Panc1 (cell line): ENCODE data around the gene ADCY1. TPM values are rescaled to one million over a fixed set of nuclear protein-coding genes. Genes with fewer than 3 reads are reported as not detected.

Experiments
- ATAC-seq: fragments of 200-7000 bp; cut with Tn5 transposase; 2 replicates; pipeline ENCODE4 v1.9.1; 2020; ENCODE audit warnings: mild to moderate bottlenecking, moderate library complexity
- BruUV-seq: library from RNA; stranded (reverse); fragments of 400-500 nt; replicated peaks from 2 replicates; lab custom pipeline; 2021; lab: Mats Ljungman, UMichigan
- CTCF ChIA-PET: fragments of 300-600 bp; sonication (Branson Sonifier 250); formaldehyde crosslinking; loops from one replicate; lab custom pipeline; 2022; ENCODE audit warnings: antibody characterized with exemption; lab: Charles Lee
- POLR2A ChIA-PET: fragments of 300-600 bp; sonication (Branson Sonifier 250); formaldehyde crosslinking; loops from one replicate; lab custom pipeline; 2022; ENCODE audit warnings: antibody characterized with exemption; lab: Charles Lee
- DNase-seq: peaks from one replicate; pipeline ENCODE4 v3.0.0-alpha.2; 2010; ENCODE audit warnings: low read depth, low spot score
- H3K27ac ChIP-seq: 2 replicates; pipeline ENCODE4 v1.5.1; 2011; ENCODE audit warnings: mild to moderate bottlenecking, low read length, inconsistent platforms
- H3K27me3 ChIP-seq: fragments of 200-500 bp; sonication (Bioruptor generic); 2 replicates; pipeline ENCODE4 v1.6.0; 2014; ENCODE audit warnings: low read length, inconsistent platforms; ENCODE audit not compliant: control insufficient read depth, insufficient read depth
- H3K36me3 ChIP-seq: fragments of 200-500 bp; sonication (Bioruptor generic); 2 replicates; pipeline ENCODE4 v1.5.1; 2014; ENCODE audit warnings: inconsistent platforms, mild to moderate bottlenecking, low read length, moderate library complexity; ENCODE audit not compliant: control insufficient read depth, insufficient read depth
- H3K4me1 ChIP-seq: 2 replicates; pipeline ENCODE4 v1.5.1; 2011; ENCODE audit warnings: inconsistent platforms, mild to moderate bottlenecking, low read length, moderate library complexity; ENCODE audit not compliant: control insufficient read depth, insufficient read depth
- H3K4me3 ChIP-seq, 2 experiments: 2 replicates each; pipeline ENCODE4 v1.5.1; 2011 to 2012; ENCODE audit warnings: low read depth in 2 of 2, low read length in 2 of 2, mild to moderate bottlenecking in 2 of 2, inconsistent platforms in 1 of 2, moderate library complexity in 1 of 2
- H3K9me3 ChIP-seq: fragments of 200-500 bp; sonication (Bioruptor generic); 2 replicates; pipeline ENCODE4 v1.5.1; 2014; ENCODE audit warnings: low read depth, mild to moderate bottlenecking, inconsistent platforms, low read length, moderate library complexity; ENCODE audit not compliant: control insufficient read depth, insufficient read depth
- POLR2AphosphoS5 ChIP-seq: IDR thresholded peaks from 2 replicates; pipeline ENCODE4 v1.6.1; 2012; ENCODE audit warnings: mild to moderate bottlenecking, low read depth, low read length, moderate library complexity
- SIN3A ChIP-seq: IDR thresholded peaks from 2 replicates; pipeline ENCODE4 v1.6.1; 2012; ENCODE audit warnings: low read depth, mild to moderate bottlenecking, low read length, moderate library complexity, borderline replicate concordance; ENCODE audit not compliant: insufficient read depth
- TCF7L2 ChIP-seq: IDR thresholded peaks from 2 replicates; pipeline ENCODE4 v1.6.1; 2011; ENCODE audit warnings: mild to moderate bottlenecking, low read depth, low read length, inconsistent platforms
- in situ Hi-C: cut with HindIII; loops from 2 replicates; pipeline ENCODE4 v1.10.0; 2016; ENCODE audit warnings: low sequenced_read_pairs, low pct_unique_long_range_greater_than_20kb
- intact Hi-C: fragments of 100-400 bp; cut with micrococcal nuclease; formaldehyde crosslinking; loops from one replicate; pipeline ENCODE4 v1.10.0; 2022; ENCODE audit not compliant: unreplicated experiment
- total RNA-seq: library from RNA; stranded (reverse); gene quantifications from one replicate; pipeline ENCODE4 v1.2.1, GENCODE V29; 2021; ENCODE audit not compliant: unreplicated experiment
- TF ChIP-seq, protein P1 (sequence below), 2 experiments: IDR thresholded peaks; 2 replicates each; pipeline ENCODE4 v1.6.1; 2011 to 2012; ENCODE audit warnings: low read depth in 2 of 2, control low read depth in 1 of 2, low read length in 1 of 2, mild to moderate bottlenecking in 1 of 2, moderate library complexity in 1 of 2; ENCODE audit not compliant: insufficient read depth in 1 of 2
- TF ChIP-seq, protein P2 (sequence below): fragments of 450-650 bp; IDR thresholded peaks from 2 replicates; pipeline ENCODE4 v1.5.1; 2017; ENCODE audit warnings: mild to moderate bottlenecking

The ADCY1 gene
- total RNA-seq, 1 experiment from 2014 or later: 2.1 TPM

DNA sequence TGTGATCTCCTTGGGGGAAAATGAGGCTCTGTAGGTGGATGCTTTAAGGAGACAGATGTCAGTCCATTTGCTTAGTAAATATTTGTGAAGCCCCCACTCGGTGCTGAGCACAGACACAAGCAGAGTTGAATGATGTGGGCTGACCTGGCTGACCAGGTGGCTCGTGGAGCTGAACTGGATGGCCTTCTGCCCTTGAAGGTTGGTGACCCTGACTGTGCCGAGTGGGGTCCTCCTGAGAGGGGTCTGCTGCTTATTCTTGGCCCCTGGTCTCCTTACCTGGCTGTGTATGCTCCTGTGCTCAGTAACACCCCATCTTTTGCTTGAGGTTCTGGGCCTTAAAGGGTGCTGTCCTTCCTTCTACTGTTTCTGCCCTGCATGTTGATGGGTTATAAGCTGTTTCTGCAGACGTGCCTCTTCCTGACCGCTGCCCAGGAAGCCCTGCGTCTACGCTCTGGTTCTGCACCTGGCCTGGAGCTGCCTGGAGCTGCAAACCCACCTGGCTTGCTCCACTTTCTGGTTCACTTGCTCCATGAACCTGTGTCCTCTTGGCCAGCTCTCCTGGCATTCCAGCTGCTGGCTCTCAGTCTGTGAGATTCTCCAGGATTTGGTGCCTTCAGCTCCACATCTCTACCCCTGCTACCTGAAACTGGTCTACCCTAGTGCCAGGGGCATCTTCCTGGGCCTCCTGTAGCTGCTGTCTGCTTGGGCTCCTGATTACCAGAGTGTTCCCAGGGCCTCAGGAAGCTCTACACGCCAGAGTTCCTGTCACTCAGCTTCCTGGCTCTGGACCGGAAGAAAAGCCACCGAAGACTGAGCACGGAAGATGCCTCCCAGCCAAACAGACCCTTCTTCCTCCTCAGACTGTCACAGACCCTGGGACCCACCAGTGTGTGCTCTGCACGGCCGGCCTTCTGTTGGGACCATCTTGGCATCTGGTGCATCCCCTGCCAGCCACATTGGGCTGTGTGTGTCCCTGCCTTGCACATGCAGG lies 76.5 kb downstream of the ADCY1 start:
- DNase-seq (no peak), ATAC-seq (no peak)
- intact Hi-C loops: no loop called here
- in situ Hi-C loops: no loop called here
- no peaks in the 10 kb centered on the region for H3K4me1 ChIP-seq
- POLR2A ChIA-PET: no interaction called here
- H3K27me3 ChIP-seq: 0 out of 2 replicates have a peak, but pooled peaks cover 2% of the 10 kb centered on the region
- CTCF ChIA-PET: interaction anchor here (0.7 kb wide), 1 partner anchor 13 kb away, joined by 3 read pairs; no protein-coding TSS in a partner anchor
- no peaks in the 10 kb centered on the region for H3K36me3 ChIP-seq
- no peak overlapping the region for H3K4me3 ChIP-seq
- no TSS peak for BruUV-seq
- TF ChIP-seq SIN3A: no peak
- TF ChIP-seq, protein P1, sequence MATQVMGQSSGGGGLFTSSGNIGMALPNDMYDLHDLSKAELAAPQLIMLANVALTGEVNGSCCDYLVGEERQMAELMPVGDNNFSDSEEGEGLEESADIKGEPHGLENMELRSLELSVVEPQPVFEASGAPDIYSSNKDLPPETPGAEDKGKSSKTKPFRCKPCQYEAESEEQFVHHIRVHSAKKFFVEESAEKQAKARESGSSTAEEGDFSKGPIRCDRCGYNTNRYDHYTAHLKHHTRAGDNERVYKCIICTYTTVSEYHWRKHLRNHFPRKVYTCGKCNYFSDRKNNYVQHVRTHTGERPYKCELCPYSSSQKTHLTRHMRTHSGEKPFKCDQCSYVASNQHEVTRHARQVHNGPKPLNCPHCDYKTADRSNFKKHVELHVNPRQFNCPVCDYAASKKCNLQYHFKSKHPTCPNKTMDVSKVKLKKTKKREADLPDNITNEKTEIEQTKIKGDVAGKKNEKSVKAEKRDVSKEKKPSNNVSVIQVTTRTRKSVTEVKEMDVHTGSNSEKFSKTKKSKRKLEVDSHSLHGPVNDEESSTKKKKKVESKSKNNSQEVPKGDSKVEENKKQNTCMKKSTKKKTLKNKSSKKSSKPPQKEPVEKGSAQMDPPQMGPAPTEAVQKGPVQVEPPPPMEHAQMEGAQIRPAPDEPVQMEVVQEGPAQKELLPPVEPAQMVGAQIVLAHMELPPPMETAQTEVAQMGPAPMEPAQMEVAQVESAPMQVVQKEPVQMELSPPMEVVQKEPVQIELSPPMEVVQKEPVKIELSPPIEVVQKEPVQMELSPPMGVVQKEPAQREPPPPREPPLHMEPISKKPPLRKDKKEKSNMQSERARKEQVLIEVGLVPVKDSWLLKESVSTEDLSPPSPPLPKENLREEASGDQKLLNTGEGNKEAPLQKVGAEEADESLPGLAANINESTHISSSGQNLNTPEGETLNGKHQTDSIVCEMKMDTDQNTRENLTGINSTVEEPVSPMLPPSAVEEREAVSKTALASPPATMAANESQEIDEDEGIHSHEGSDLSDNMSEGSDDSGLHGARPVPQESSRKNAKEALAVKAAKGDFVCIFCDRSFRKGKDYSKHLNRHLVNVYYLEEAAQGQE (IDR thresholded peaks at IDR 0.05; ENCODE audit: insufficient read depth in 1 of 2, low read depth in 2 of 2, low read length in 1 of 2): no peak
- TF ChIP-seq, protein P2, sequence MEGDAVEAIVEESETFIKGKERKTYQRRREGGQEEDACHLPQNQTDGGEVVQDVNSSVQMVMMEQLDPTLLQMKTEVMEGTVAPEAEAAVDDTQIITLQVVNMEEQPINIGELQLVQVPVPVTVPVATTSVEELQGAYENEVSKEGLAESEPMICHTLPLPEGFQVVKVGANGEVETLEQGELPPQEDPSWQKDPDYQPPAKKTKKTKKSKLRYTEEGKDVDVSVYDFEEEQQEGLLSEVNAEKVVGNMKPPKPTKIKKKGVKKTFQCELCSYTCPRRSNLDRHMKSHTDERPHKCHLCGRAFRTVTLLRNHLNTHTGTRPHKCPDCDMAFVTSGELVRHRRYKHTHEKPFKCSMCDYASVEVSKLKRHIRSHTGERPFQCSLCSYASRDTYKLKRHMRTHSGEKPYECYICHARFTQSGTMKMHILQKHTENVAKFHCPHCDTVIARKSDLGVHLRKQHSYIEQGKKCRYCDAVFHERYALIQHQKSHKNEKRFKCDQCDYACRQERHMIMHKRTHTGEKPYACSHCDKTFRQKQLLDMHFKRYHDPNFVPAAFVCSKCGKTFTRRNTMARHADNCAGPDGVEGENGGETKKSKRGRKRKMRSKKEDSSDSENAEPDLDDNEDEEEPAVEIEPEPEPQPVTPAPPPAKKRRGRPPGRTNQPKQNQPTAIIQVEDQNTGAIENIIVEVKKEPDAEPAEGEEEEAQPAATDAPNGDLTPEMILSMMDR: no peak
- no peak for TF ChIP-seq TCF7L2
- no peak for TF ChIP-seq POLR2AphosphoS5
- H3K27ac ChIP-seq: no peak overlapping the region
- H3K9me3 ChIP-seq: no peaks in the 10 kb centered on the region

DNA sequence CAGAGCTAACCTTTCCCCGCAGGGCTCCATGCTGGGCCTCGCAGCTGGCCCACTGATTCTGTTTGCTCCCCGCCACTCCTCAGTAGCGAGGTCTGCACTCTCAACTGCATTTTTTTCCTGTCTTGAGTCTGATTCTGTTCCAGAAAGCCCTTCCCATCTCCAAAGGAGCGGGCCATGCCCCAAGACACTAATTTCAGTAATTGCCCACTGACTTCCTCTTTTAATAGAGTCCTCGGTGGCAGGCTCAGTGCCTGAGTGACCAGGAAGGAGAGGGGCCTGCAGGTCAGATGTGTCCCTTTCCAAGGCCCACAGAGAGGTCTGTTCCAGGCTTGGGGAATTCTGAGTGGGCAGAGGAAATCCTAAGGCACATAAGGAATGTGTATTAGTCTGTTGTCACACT lies 77.4 kb downstream of the ADCY1 start:
- POLR2A ChIA-PET: no interaction called here
- no peak for TF ChIP-seq POLR2AphosphoS5
- no peak for TF ChIP-seq SIN3A
- TF ChIP-seq, protein P2: no peak
- TF ChIP-seq TCF7L2: no peak
- TF ChIP-seq, protein P1 (IDR thresholded peaks at IDR 0.05; ENCODE audit: insufficient read depth in 1 of 2, low read depth in 2 of 2, low read length in 1 of 2): no peak
- Histone ChIP-seq H3K36me3 (no peaks in the 10 kb centered on the region), H3K9me3 (no peaks in the 10 kb centered on the region), H3K4me1 (no peaks in the 10 kb centered on the region), H3K27ac (no peak overlapping the region), H3K4me3 (no peak overlapping the region), H3K27me3 (0 out of 2 replicates have a peak, but pooled peaks cover 2% of the 10 kb centered on the region)
- in situ Hi-C loops (no loop called here), intact Hi-C loops (no loop called here)
- ATAC-seq: no peak
- CTCF ChIA-PET: interaction anchor here (0.7 kb wide), 1 partner anchor 12 kb away, joined by 3 read pairs; no protein-coding TSS in a partner anchor
- BruUV-seq: no TSS peak
- DNase-seq: no peak
